ENCODE results near the gene CRACR2A. TPM values are rescaled to one million over a fixed set of nuclear protein-coding genes. Genes with fewer than 3 reads are reported as not detected.
A peak's percentile ranks its signal among the peaks of the same experiment; 100 is the strongest.

Gene CRACR2A
- total RNA-seq, 3 donors from 2014 or later = 5.3 to 17.3 (median 15.1) TPM

DNA sequence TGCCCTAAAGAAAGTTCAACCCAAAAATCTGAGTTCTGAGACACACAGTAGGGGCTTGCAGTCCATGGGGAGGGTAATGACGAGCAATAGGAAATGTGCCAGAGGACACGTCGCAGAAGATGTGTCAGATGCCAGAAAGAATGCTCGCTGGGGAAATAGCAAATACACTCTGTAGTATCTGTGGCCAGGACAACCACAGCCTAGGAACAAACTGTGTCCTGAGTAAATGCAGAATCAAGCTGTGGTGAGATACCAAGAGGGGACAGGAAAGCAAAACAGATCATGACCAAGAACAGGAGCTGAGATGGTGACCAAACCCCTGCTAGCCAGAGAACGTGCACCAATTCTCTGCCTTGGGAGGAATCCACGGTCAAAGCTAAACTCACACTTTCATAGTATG lies 9.1 kb downstream of the CRACR2A start:
- TF ChIP-seq POLR2AphosphoS5 (IDR thresholded peaks at IDR 0.05) = peak in 1 of 3 donors; percentile 15
- TF ChIP-seq, protein P1, sequence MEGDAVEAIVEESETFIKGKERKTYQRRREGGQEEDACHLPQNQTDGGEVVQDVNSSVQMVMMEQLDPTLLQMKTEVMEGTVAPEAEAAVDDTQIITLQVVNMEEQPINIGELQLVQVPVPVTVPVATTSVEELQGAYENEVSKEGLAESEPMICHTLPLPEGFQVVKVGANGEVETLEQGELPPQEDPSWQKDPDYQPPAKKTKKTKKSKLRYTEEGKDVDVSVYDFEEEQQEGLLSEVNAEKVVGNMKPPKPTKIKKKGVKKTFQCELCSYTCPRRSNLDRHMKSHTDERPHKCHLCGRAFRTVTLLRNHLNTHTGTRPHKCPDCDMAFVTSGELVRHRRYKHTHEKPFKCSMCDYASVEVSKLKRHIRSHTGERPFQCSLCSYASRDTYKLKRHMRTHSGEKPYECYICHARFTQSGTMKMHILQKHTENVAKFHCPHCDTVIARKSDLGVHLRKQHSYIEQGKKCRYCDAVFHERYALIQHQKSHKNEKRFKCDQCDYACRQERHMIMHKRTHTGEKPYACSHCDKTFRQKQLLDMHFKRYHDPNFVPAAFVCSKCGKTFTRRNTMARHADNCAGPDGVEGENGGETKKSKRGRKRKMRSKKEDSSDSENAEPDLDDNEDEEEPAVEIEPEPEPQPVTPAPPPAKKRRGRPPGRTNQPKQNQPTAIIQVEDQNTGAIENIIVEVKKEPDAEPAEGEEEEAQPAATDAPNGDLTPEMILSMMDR (IDR thresholded peaks at IDR 0.05) = no peak
- TF ChIP-seq POLR2A (IDR thresholded peaks at IDR 0.05) = no peak
- peak in 1 of 2 donors; percentile 35 for DNase-seq (ENCODE audit: low spot score in 2 of 2)
- peak overlapping the region; percentile 69 to 80 for H3K27ac ChIP-seq
- no peaks in the 10 kb centered on the region for H3K36me3 ChIP-seq
- no peak overlapping the region for H3K4me3 ChIP-seq
- H3K27me3 ChIP-seq = no peaks in the 10 kb centered on the region
- no peaks in the 10 kb centered on the region for H3K9me3 ChIP-seq
- H3K4me1 ChIP-seq = no peaks in the 10 kb centered on the region
- intact Hi-C loops (cut with DNase I; ENCODE audit: low total_unique reads) = no loop called here

- no peaks in the 10 kb centered on the region for H3K4me1 ChIP-seq
- no peaks in the 10 kb centered on the region for H3K9me3 ChIP-seq
- TF ChIP-seq POLR2AphosphoS5 (IDR thresholded peaks at IDR 0.05) (no peak), POLR2A (IDR thresholded peaks at IDR 0.05) (no peak)
- TF ChIP-seq, protein P1 (IDR thresholded peaks at IDR 0.05) = no peak
- no peak for DNase-seq (ENCODE audit: low spot score in 2 of 2)
- intact Hi-C loops (cut with DNase I; ENCODE audit: low total_unique reads) = no loop called here
- peak overlapping the region in 1 of 2 donors; percentile 27 for H3K27ac ChIP-seq
- no peaks in the 10 kb centered on the region for H3K27me3 ChIP-seq
- H3K4me3 ChIP-seq = no peak overlapping the region
- H3K36me3 ChIP-seq = no peaks in the 10 kb centered on the region
Observed at GRCh38 chr12:3741882-3742672, 10.8 kb downstream of the CRACR2A start.

- Histone ChIP-seq H3K9me3 (no peaks in the 10 kb centered on the region), H3K4me3 (no peak overlapping the region), H3K4me1 (no peaks in the 10 kb centered on the region), H3K27ac (no peak overlapping the region), H3K36me3 (no peaks in the 10 kb centered on the region), H3K27me3 (no peaks in the 10 kb centered on the region)
- intact Hi-C loops (cut with DNase I; ENCODE audit: low total_unique reads) = no loop called here
- DNase-seq (ENCODE audit: low spot score in 2 of 2) = no peak
- TF ChIP-seq, protein P1 (IDR thresholded peaks at IDR 0.05) = no peak
- TF ChIP-seq POLR2AphosphoS5 (IDR thresholded peaks at IDR 0.05) = no peak
- TF ChIP-seq POLR2A (IDR thresholded peaks at IDR 0.05) = no peak
Observed at GRCh38 chr12:3740480-3741231, 12.3 kb downstream of the CRACR2A start.

DNA sequence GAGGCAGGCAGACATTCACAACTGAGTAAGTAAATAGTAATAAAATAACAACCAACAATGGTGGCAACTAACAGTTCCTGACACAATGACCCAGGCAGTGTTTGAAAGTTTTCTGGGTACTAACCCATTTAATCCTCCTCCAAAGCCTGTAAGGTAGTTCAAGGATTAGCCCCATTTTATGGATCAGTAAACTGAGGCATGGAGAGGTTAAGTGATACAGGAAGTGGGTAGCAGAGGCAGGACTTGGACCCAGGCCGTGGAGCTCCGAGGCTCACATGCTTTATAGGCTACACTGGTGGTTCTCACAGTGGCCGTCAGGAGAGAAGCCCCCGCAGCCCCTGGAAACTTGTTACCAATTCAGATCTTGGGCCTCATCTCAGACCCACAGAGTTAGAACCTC lies 17.5 kb downstream of the CRACR2A start:
- Histone ChIP-seq H3K27me3 (no peaks in the 10 kb centered on the region), H3K4me3 (no peak overlapping the region), H3K27ac (no peak overlapping the region), H3K36me3 (no peaks in the 10 kb centered on the region), H3K9me3 (no peaks in the 10 kb centered on the region), H3K4me1 (no peaks in the 10 kb centered on the region)
- TF ChIP-seq, protein P1 (IDR thresholded peaks at IDR 0.05) = no peak
- no peak for TF ChIP-seq POLR2AphosphoS5 (IDR thresholded peaks at IDR 0.05)
- no peak for TF ChIP-seq POLR2A (IDR thresholded peaks at IDR 0.05)
- intact Hi-C loops (cut with DNase I; ENCODE audit: low total_unique reads) = no loop called here
- no peak for DNase-seq (ENCODE audit: low spot score in 2 of 2)

GRCh38 chr12:3732901-3733300 lies 20.0 kb downstream of the CRACR2A start:
- DNase-seq (ENCODE audit: low spot score in 2 of 2) = no peak
- Histone ChIP-seq H3K4me1 (no peaks in the 10 kb centered on the region), H3K9me3 (no peaks in the 10 kb centered on the region), H3K27me3 (no peaks in the 10 kb centered on the region), H3K36me3 (no peaks in the 10 kb centered on the region), H3K4me3 (no peak overlapping the region), H3K27ac (peak overlapping the region; percentile 32 to 50)
- TF ChIP-seq POLR2AphosphoS5 (IDR thresholded peaks at IDR 0.05) (no peak), POLR2A (IDR thresholded peaks at IDR 0.05) (no peak)
- TF ChIP-seq, protein P1 (IDR thresholded peaks at IDR 0.05) = no peak
- intact Hi-C loops (cut with DNase I; ENCODE audit: low total_unique reads) = no loop called here
